ENCODE results near the gene NRXN2. TPM values are rescaled to one million over a fixed set of nuclear protein-coding genes. Genes with fewer than 3 reads are reported as not detected.

The NRXN2 gene
- total RNA-seq, 1 donor from 2014 or later, result 50.4 TPM

DNA sequence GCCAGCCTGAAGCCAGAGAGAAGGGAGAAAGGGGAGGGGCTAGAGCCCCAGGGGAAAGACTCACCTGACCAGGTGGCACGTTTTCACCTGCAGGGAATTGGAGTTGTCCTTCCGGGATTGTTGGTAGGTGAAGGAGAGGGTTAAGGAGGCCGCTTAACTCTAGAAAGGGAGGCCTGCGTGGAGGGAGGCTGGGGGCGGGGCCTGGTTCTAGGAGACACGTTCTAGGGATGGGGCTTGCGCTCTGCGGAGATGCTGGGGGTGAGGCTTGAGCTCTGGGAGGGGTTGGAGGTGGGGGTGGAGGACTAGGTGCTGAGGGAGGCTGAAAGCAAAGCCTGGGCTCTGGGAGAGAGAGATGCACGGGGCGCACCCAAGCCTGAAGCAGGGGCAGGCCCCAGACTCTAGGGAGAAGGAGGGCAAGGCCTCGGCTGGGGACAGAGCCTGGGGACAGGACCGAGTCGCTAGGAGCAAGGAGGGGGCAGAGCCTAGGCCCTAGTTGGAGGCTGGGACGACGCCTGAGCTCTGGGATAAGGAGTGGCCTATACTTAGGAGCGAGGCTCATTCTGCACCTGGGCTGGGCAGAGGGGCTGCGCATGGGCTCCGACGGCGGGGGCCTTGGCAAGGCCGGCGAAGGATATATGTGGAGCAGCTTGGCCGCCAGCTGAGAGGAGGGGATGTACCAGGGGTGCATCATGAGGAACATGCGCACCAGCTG is 18.5 kb upstream of the NRXN2 start:
- Mint-ChIP-seq H3K27me3 (ENCODE audit: unreplicated experiment) (peaks cover 29% of the 10 kb centered on the region), H3K27ac (ENCODE audit: unreplicated experiment) (no peak overlapping the region), H3K9me3 (ENCODE audit: unreplicated experiment) (peaks cover 5% of the 10 kb centered on the region), H3K4me3 (ENCODE audit: unreplicated experiment) (no peak overlapping the region), H3K4me1 (ENCODE audit: low read depth, unreplicated experiment) (peaks cover 4% of the 10 kb centered on the region), H3K36me3 (ENCODE audit: unreplicated experiment) (no peaks in the 10 kb centered on the region)
- no peak for DNase-seq
- TF ChIP-seq, protein P1, sequence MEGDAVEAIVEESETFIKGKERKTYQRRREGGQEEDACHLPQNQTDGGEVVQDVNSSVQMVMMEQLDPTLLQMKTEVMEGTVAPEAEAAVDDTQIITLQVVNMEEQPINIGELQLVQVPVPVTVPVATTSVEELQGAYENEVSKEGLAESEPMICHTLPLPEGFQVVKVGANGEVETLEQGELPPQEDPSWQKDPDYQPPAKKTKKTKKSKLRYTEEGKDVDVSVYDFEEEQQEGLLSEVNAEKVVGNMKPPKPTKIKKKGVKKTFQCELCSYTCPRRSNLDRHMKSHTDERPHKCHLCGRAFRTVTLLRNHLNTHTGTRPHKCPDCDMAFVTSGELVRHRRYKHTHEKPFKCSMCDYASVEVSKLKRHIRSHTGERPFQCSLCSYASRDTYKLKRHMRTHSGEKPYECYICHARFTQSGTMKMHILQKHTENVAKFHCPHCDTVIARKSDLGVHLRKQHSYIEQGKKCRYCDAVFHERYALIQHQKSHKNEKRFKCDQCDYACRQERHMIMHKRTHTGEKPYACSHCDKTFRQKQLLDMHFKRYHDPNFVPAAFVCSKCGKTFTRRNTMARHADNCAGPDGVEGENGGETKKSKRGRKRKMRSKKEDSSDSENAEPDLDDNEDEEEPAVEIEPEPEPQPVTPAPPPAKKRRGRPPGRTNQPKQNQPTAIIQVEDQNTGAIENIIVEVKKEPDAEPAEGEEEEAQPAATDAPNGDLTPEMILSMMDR (IDR thresholded peaks at IDR 0.05; ENCODE audit: partially characterized antibody, unreplicated experiment), result no peak

- H3K4me1 Mint-ChIP-seq (ENCODE audit: low read depth, unreplicated experiment), result peaks cover 4% of the 10 kb centered on the region
- no peak overlapping the region for H3K27ac Mint-ChIP-seq (ENCODE audit: unreplicated experiment)
- H3K27me3 Mint-ChIP-seq (ENCODE audit: unreplicated experiment), result peaks cover 27% of the 10 kb centered on the region
- H3K4me3 Mint-ChIP-seq (ENCODE audit: unreplicated experiment), result no peak overlapping the region
- no peak for DNase-seq
- TF ChIP-seq, protein P1 (IDR thresholded peaks at IDR 0.05; ENCODE audit: partially characterized antibody, unreplicated experiment), result no peak
- peaks cover 5% of the 10 kb centered on the region for H3K9me3 Mint-ChIP-seq (ENCODE audit: unreplicated experiment)
- peaks cover 6% of the 10 kb centered on the region for H3K36me3 Mint-ChIP-seq (ENCODE audit: unreplicated experiment)
Observed at GRCh38 chr11:64739871-64740270, 16.9 kb upstream of the NRXN2 start.

- H3K4me1 Mint-ChIP-seq (ENCODE audit: low read depth, unreplicated experiment), result no peaks in the 10 kb centered on the region
- peaks cover 6% of the 10 kb centered on the region for H3K36me3 Mint-ChIP-seq (ENCODE audit: unreplicated experiment)
- TF ChIP-seq, protein P1 (IDR thresholded peaks at IDR 0.05; ENCODE audit: partially characterized antibody, unreplicated experiment), result no peak
- H3K27ac Mint-ChIP-seq (ENCODE audit: unreplicated experiment), result no peak overlapping the region
- H3K27me3 Mint-ChIP-seq (ENCODE audit: unreplicated experiment), result peaks cover 20% of the 10 kb centered on the region
- H3K9me3 Mint-ChIP-seq (ENCODE audit: unreplicated experiment), result peaks cover 3% of the 10 kb centered on the region
- no peak overlapping the region for H3K4me3 Mint-ChIP-seq (ENCODE audit: unreplicated experiment)
- no peak for DNase-seq
Observed at GRCh38 chr11:64736654-64737053, 13.7 kb upstream of the NRXN2 start.

DNA sequence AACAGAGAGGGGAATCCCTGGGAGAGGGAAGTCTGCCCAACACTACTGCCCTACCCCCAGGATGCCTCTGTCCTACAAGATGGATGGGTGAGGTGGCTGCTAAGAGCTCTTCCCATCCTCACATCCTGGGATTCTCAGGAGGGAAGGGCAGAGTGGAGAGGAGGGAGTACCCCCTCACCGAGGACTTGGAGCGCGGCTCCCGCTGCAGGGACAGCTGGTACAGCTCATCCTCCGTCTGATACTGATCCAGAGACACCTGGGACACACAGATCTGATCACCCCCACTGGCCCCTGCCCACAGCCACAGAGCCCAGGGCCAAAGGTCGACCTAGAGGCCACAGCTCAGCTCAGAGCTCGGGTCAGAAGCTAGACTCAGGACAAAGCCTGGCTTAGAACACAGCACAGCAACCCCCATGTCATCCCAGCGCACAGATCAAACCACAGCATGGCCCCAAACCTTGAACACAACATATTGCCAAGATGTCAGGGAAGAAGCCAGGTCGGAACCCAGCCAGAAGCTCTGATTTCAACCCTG is 12.8 kb upstream of the NRXN2 start:
- Mint-ChIP-seq H3K36me3 (ENCODE audit: unreplicated experiment) (peaks cover 6% of the 10 kb centered on the region), H3K27ac (ENCODE audit: unreplicated experiment) (no peak overlapping the region), H3K4me1 (ENCODE audit: low read depth, unreplicated experiment) (no peaks in the 10 kb centered on the region), H3K4me3 (ENCODE audit: unreplicated experiment) (no peak overlapping the region), H3K9me3 (ENCODE audit: unreplicated experiment) (peaks cover 3% of the 10 kb centered on the region), H3K27me3 (ENCODE audit: unreplicated experiment) (peaks cover 11% of the 10 kb centered on the region)
- no peak for DNase-seq
- TF ChIP-seq, protein P1 (IDR thresholded peaks at IDR 0.05; ENCODE audit: partially characterized antibody, unreplicated experiment), result no peak
